HCT116 (cell line): ENCODE data around the gene CLTC. TPM values are rescaled to one million over a fixed set of nuclear protein-coding genes. Genes with fewer than 3 reads are reported as not detected.

ENCODE experiments used
- ATAC-seq: fragments of 200-7000 bp; cut with Tn5 transposase; 2 replicates; pipeline ENCODE4 v1.9.1; 2020; ENCODE audit warnings: mild to moderate bottlenecking, moderate library complexity
- BruUV-seq: library from RNA; stranded (reverse); fragments of 400-500 nt; replicated peaks from 2 replicates; lab custom pipeline; 2021; lab: Mats Ljungman, UMichigan
- CTCF ChIA-PET: fragments of 300-600 bp; sonication (Branson Sonifier 250); formaldehyde crosslinking; loops from one replicate; lab custom pipeline; 2021; ENCODE audit warnings: antibody characterized with exemption; lab: Charles Lee
- POLR2A ChIA-PET: fragments of 300-600, 350-600 bp; sonication (Branson Sonifier 250); formaldehyde crosslinking; loops from one replicate; lab custom pipeline; 2021; ENCODE audit warnings: antibody characterized with exemption; lab: Charles Lee
- RAD21 ChIA-PET, 2 experiments: fragments of 300-600 bp; sonication (Branson Sonifier 250); formaldehyde crosslinking; loops; one replicate each; lab custom pipeline; 2023; ENCODE audit warnings: low total read pairs in 2 of 2; ENCODE audit not compliant: uncharacterized antibody in 2 of 2, unreplicated experiment in 2 of 2, low non-redundant PET in 1 of 2; lab: Charles Lee
- DNase-seq: peaks from one replicate; pipeline ENCODE4 v3.0.0-alpha.2; 2010; ENCODE audit warnings: low read depth, low spot score
- H2AFZ ChIP-seq: fragments of 200-600 bp; shearing (Covaris generic), sonication (generic); 2 replicates; pipeline ENCODE4 v1.6.1; 2017; ENCODE audit warnings: low read depth, mixed run types, mixed read lengths, antibody characterized with exemption, low read length; ENCODE audit not compliant: poor library complexity, severe bottlenecking
- H3K27ac ChIP-seq: 2 replicates; pipeline ENCODE4 v1.5.1; 2012; ENCODE audit warnings: low read depth, low read length
- H3K27me3 ChIP-seq: fragments of 200-600 bp; sonication (generic); 2 replicates; pipeline ENCODE4 v1.6.1; 2016; ENCODE audit warnings: mixed run types, low read length, mixed read lengths; ENCODE audit not compliant: insufficient read depth
- H3K36me3 ChIP-seq, 2 experiments: fragments of 200-500 bp in 1 of 2; fragments of 200-600 bp in 1 of 2; sonication (Bioruptor generic) in 1 of 2; sonication (generic) in 1 of 2; 2 replicates each; pipeline versions ENCODE4 v1.5.1 to v1.6.1; 2014 to 2016; ENCODE audit warnings: low read length in 2 of 2, inconsistent platforms in 1 of 2, mixed read lengths in 1 of 2, mixed run types in 1 of 2; ENCODE audit not compliant: insufficient read depth in 2 of 2, control insufficient read depth in 1 of 2
- H3K4me1 ChIP-seq, 2 experiments: fragments of 200-600 bp in 1 of 2; sonication (generic) in 1 of 2; 2 replicates each; pipeline versions ENCODE4 v1.5.1 to v1.6.1; 2012 to 2017; ENCODE audit warnings: low read length in 2 of 2, inconsistent platforms in 1 of 2, mild to moderate bottlenecking in 1 of 2, mixed read lengths in 1 of 2, mixed run types in 1 of 2, moderate library complexity in 1 of 2; ENCODE audit not compliant: insufficient read depth in 2 of 2, control insufficient read depth in 1 of 2
- H3K4me2 ChIP-seq: fragments of 200-600 bp; sonication (generic); 2 replicates; pipeline ENCODE4 v1.6.1; 2017; ENCODE audit warnings: mixed run types, low read length, mixed read lengths
- H3K4me3 ChIP-seq, 2 experiments: fragments of 200-600 bp in 1 of 2; sonication (generic) in 1 of 2; replicated peaks in 1 of 2; 2 replicates each; pipeline ENCODE4 v1.5.1; 2011 to 2016; ENCODE audit warnings: low read length in 2 of 2, control low read depth in 1 of 2, low read depth in 1 of 2, mild to moderate bottlenecking in 1 of 2, mixed read lengths in 1 of 2, mixed run types in 1 of 2
- H3K79me2 ChIP-seq: fragments of 200-600 bp; sonication (generic); 2 replicates; pipeline ENCODE4 v1.6.1; 2017; ENCODE audit warnings: mild to moderate bottlenecking, mixed run types, low read length, moderate library complexity, mixed read lengths; ENCODE audit not compliant: insufficient read depth
- H3K9ac ChIP-seq: fragments of 200-600 bp; sonication (generic); 2 replicates; pipeline ENCODE4 v1.6.1; 2016; ENCODE audit warnings: low read length, mixed read lengths
- H3K9me2 ChIP-seq: fragments of 200-600 bp; sonication (generic), shearing (Covaris generic); 2 replicates; pipeline ENCODE4 v1.6.1; 2017; ENCODE audit warnings: mixed run types, mild to moderate bottlenecking, moderate library complexity; ENCODE audit not compliant: insufficient read depth
- H3K9me3 ChIP-seq, 2 experiments: fragments of 200-500 bp in 1 of 2; fragments of 200-600 bp in 1 of 2; sonication (Bioruptor generic) in 1 of 2; sonication (generic) in 1 of 2; 2 replicates each; pipeline ENCODE4 v1.6.1; 2014 to 2017; ENCODE audit warnings: low read length in 2 of 2, mixed read lengths in 2 of 2, inconsistent platforms in 1 of 2, low read depth in 1 of 2, mild to moderate bottlenecking in 1 of 2, mixed run types in 1 of 2, moderate library complexity in 1 of 2; ENCODE audit not compliant: control insufficient read depth in 1 of 2, insufficient read depth in 1 of 2
- H4K20me1 ChIP-seq: fragments of 200-600 bp; sonication (generic), shearing (Covaris generic); 2 replicates; pipeline ENCODE4 v1.6.1; 2017; ENCODE audit warnings: mixed run types, mild to moderate bottlenecking, moderate library complexity; ENCODE audit not compliant: insufficient read depth
- CEBPB ChIP-seq: IDR thresholded peaks from 2 replicates; pipeline ENCODE4 v1.6.1; 2012; ENCODE audit warnings: low read depth
- EGR1 ChIP-seq: IDR thresholded peaks from 2 replicates; pipeline ENCODE4 v1.6.1; 2012; ENCODE audit warnings: low read depth
- EZH2 ChIP-seq: fragments of 200-600 bp; sonication (generic); IDR thresholded peaks from 2 replicates; pipeline ENCODE4 v1.6.1; 2017; ENCODE audit warnings: antibody characterized with exemption, mixed run types
- EZH2phosphoT487 ChIP-seq: fragments of 200-600 bp; IDR thresholded peaks from 2 replicates; pipeline ENCODE4 v1.6.1; 2018; ENCODE audit warnings: antibody characterized with exemption, borderline replicate concordance
- FOSL1 ChIP-seq: IDR thresholded peaks from 2 replicates; pipeline ENCODE4 v1.6.1; 2012; ENCODE audit warnings: low read depth
- POLR2A ChIP-seq: IDR thresholded peaks from 2 replicates; pipeline ENCODE4 v1.7.0; 2011; ENCODE audit warnings: borderline replicate concordance; ENCODE audit not compliant: insufficient read depth, insufficient read length; ENCODE audit errors: extremely low read depth
- POLR2AphosphoS5 ChIP-seq: IDR thresholded peaks from 2 replicates; pipeline ENCODE4 v1.6.1; 2011; ENCODE audit warnings: mild to moderate bottlenecking, low read depth, low read length, moderate library complexity
- RAD21 ChIP-seq: IDR thresholded peaks from 2 replicates; pipeline ENCODE4 v1.6.1; 2012; ENCODE audit warnings: low read depth, mild to moderate bottlenecking
- SP1 ChIP-seq: IDR thresholded peaks from 2 replicates; pipeline ENCODE4 v1.6.1; 2012; ENCODE audit warnings: low read depth
- SRF ChIP-seq: IDR thresholded peaks from 2 replicates; pipeline ENCODE4 v1.6.1; 2012; ENCODE audit warnings: low read depth
- YY1 ChIP-seq: IDR thresholded peaks from 2 replicates; pipeline ENCODE4 v1.6.1; 2011; ENCODE audit warnings: low read length, low read depth, moderate library complexity, mild to moderate bottlenecking; ENCODE audit not compliant: insufficient replicate concordance; ENCODE audit errors: extremely low read depth
- ZFX ChIP-seq: fragments of 450-650 bp; IDR thresholded peaks from 2 replicates; pipeline ENCODE4 v1.6.1; 2017
- ZNF274 ChIP-seq: fragments of 200-500 bp; sonication (Bioruptor generic); IDR thresholded peaks from 2 replicates; pipeline ENCODE4 v1.6.1; 2014; ENCODE audit warnings: mild to moderate bottlenecking, low read depth, low read length, inconsistent platforms
- intact Hi-C: fragments of 100-400 bp; cut with micrococcal nuclease; formaldehyde crosslinking; loops from 2 replicates; pipeline ENCODE4 v1.10.0; 2022
- total RNA-seq: library from RNA; stranded (reverse); gene quantifications from one replicate; pipeline ENCODE4 v1.2.1, GENCODE V29; 2021; ENCODE audit not compliant: unreplicated experiment
- TF ChIP-seq, protein P1 (sequence below): IDR thresholded peaks from 2 replicates; pipeline ENCODE4 v1.6.1; 2012
- TF ChIP-seq, protein P2 (sequence below): IDR thresholded peaks from 2 replicates; pipeline ENCODE4 v1.6.1; 2011; ENCODE audit warnings: mild to moderate bottlenecking, low read length, moderate library complexity; ENCODE audit not compliant: insufficient replicate concordance; ENCODE audit errors: extremely low read depth
- TF ChIP-seq, protein P3 (sequence below): IDR thresholded peaks from 2 replicates; pipeline ENCODE4 v1.6.1; 2012; ENCODE audit warnings: low read depth
- TF ChIP-seq, protein P4 (sequence below), 3 experiments: fragments of 200-600 bp in 1 of 3; sonication (generic) in 1 of 3; IDR thresholded peaks in 2 of 3; conservative IDR thresholded peaks in 1 of 3; 2 replicates each; pipeline ENCODE4 v1.5.1; 2012 to 2017; ENCODE audit warnings: low read depth in 2 of 3, low read length in 2 of 3, antibody characterized with exemption in 1 of 3, borderline replicate concordance in 1 of 3, control low read depth in 1 of 3, mild to moderate bottlenecking in 1 of 3, mixed read lengths in 1 of 3, mixed run types in 1 of 3, moderate library complexity in 1 of 3; ENCODE audit not compliant: insufficient read depth in 1 of 3
- TF ChIP-seq, protein P5 (sequence below): IDR thresholded peaks from 2 replicates; pipeline ENCODE4 v1.6.1; 2012

Gene CLTC
- total RNA-seq, 1 experiment from 2014 or later: 351 TPM

DNA sequence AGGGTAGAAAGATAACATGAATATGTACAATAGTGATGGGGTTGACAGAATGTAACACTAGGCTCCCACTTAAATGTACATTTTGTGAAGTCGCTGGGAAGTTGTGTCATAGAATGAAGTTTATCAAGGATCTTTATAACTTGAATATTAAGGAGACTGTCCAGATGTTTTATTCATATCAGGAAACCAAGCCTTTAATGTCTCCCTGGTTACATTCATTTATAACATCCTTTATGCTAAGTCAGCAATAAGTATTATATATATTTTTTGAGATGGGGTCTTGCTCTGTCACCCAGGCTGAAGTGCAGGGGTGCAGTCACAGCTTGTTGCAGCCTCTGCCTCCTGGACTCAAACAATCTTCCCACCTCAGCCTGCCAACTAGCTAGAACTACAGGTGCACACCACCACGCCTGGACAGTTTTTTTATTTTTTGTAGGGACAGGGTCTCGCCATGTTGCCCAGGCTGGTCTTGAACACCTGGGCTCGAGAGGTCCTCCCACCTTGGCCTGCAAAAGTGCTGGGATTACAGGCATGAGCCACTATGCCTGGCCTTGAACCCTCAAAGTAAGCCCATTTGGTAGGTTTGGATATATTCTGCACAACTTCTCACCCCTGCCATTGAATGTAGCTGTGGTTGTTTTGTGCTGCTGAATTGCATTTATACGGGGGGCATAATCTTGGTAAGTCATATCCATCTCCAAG lies 14.1 kb downstream of the CLTC start:
- peaks cover 0 to 5% of the 10 kb centered on the region in 2 experiments; a peak in 1 of 4 replicates for H3K36me3 ChIP-seq
- H3K79me2 ChIP-seq: peaks cover 98% of the 10 kb centered on the region
- H3K9ac ChIP-seq: no peak overlapping the region
- peaks cover 54% of the 10 kb centered on the region for H4K20me1 ChIP-seq
- ChIA-PET POLR2A (interaction anchor here (3.2 kb wide), 1 partner anchor 15 kb away, joined by 9 read pairs; the partner anchor contains the start of gene CLTC), CTCF (no interaction called here), RAD21 (no interaction called here)
- intact Hi-C loops: no loop called here
- H3K27me3 ChIP-seq: no peaks in the 10 kb centered on the region
- H3K4me3 ChIP-seq: no peak overlapping the region
- H2AFZ ChIP-seq: no peak overlapping the region
- DNase-seq (no peak), ATAC-seq (no peak)
- no peaks in the 10 kb centered on the region for H3K9me2 ChIP-seq
- no peak overlapping the region for H3K27ac ChIP-seq
- H3K9me3 ChIP-seq: no peaks in the 10 kb centered on the region
- no TSS peak for BruUV-seq
- TF ChIP-seq, protein P1, sequence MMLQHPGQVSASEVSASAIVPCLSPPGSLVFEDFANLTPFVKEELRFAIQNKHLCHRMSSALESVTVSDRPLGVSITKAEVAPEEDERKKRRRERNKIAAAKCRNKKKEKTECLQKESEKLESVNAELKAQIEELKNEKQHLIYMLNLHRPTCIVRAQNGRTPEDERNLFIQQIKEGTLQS: no peak
- TF ChIP-seq RAD21 (no peak), CEBPB (no peak), ZNF274 (no peak), SRF (no peak), ZFX (no peak), YY1 (no peak), EGR1 (no peak), POLR2AphosphoS5 (no peak), FOSL1 (no peak), SP1 (no peak), EZH2phosphoT487 (no peak), EZH2 (no peak), POLR2A (no peak)
- TF ChIP-seq, protein P2, sequence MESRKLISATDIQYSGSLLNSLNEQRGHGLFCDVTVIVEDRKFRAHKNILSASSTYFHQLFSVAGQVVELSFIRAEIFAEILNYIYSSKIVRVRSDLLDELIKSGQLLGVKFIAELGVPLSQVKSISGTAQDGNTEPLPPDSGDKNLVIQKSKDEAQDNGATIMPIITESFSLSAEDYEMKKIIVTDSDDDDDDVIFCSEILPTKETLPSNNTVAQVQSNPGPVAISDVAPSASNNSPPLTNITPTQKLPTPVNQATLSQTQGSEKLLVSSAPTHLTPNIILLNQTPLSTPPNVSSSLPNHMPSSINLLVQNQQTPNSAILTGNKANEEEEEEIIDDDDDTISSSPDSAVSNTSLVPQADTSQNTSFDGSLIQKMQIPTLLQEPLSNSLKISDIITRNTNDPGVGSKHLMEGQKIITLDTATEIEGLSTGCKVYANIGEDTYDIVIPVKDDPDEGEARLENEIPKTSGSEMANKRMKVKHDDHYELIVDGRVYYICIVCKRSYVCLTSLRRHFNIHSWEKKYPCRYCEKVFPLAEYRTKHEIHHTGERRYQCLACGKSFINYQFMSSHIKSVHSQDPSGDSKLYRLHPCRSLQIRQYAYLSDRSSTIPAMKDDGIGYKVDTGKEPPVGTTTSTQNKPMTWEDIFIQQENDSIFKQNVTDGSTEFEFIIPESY: no peak
- TF ChIP-seq, protein P3, sequence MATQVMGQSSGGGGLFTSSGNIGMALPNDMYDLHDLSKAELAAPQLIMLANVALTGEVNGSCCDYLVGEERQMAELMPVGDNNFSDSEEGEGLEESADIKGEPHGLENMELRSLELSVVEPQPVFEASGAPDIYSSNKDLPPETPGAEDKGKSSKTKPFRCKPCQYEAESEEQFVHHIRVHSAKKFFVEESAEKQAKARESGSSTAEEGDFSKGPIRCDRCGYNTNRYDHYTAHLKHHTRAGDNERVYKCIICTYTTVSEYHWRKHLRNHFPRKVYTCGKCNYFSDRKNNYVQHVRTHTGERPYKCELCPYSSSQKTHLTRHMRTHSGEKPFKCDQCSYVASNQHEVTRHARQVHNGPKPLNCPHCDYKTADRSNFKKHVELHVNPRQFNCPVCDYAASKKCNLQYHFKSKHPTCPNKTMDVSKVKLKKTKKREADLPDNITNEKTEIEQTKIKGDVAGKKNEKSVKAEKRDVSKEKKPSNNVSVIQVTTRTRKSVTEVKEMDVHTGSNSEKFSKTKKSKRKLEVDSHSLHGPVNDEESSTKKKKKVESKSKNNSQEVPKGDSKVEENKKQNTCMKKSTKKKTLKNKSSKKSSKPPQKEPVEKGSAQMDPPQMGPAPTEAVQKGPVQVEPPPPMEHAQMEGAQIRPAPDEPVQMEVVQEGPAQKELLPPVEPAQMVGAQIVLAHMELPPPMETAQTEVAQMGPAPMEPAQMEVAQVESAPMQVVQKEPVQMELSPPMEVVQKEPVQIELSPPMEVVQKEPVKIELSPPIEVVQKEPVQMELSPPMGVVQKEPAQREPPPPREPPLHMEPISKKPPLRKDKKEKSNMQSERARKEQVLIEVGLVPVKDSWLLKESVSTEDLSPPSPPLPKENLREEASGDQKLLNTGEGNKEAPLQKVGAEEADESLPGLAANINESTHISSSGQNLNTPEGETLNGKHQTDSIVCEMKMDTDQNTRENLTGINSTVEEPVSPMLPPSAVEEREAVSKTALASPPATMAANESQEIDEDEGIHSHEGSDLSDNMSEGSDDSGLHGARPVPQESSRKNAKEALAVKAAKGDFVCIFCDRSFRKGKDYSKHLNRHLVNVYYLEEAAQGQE: no peak
- TF ChIP-seq, protein P4, sequence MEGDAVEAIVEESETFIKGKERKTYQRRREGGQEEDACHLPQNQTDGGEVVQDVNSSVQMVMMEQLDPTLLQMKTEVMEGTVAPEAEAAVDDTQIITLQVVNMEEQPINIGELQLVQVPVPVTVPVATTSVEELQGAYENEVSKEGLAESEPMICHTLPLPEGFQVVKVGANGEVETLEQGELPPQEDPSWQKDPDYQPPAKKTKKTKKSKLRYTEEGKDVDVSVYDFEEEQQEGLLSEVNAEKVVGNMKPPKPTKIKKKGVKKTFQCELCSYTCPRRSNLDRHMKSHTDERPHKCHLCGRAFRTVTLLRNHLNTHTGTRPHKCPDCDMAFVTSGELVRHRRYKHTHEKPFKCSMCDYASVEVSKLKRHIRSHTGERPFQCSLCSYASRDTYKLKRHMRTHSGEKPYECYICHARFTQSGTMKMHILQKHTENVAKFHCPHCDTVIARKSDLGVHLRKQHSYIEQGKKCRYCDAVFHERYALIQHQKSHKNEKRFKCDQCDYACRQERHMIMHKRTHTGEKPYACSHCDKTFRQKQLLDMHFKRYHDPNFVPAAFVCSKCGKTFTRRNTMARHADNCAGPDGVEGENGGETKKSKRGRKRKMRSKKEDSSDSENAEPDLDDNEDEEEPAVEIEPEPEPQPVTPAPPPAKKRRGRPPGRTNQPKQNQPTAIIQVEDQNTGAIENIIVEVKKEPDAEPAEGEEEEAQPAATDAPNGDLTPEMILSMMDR (IDR thresholded peaks at IDR 0.05 in 2 of 3, conservative IDR thresholded peaks at IDR 0.05 in 1 of 3; ENCODE audit: borderline replicate concordance in 1 of 3, insufficient read depth in 1 of 3, low read depth in 2 of 3, low read length in 2 of 3): no peak
- TF ChIP-seq, protein P5, sequence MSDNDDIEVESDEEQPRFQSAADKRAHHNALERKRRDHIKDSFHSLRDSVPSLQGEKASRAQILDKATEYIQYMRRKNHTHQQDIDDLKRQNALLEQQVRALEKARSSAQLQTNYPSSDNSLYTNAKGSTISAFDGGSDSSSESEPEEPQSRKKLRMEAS: no peak
- peaks cover 3 to 11% of the 10 kb centered on the region in 2 experiments; a peak in 2 of 4 replicates for H3K4me1 ChIP-seq
- H3K4me2 ChIP-seq: no peak overlapping the region
